ENCODE measurements around the gene GSPT1. TPM values are rescaled to one million over a fixed set of nuclear protein-coding genes. Genes with fewer than 3 reads are reported as not detected.

GSPT1 gene
- total RNA-seq, 1 donor from 2014 or later, result 91.3 TPM

- no peak for DNase-seq (ENCODE audit: extremely low spot score, unreplicated experiment)
- Mint-ChIP-seq H3K27ac (ENCODE audit: unreplicated experiment) (no peak overlapping the region), H3K9me3 (ENCODE audit: unreplicated experiment) (no peaks in the 10 kb centered on the region), H3K4me1 (ENCODE audit: unreplicated experiment) (peaks cover 3% of the 10 kb centered on the region), H3K4me3 (ENCODE audit: unreplicated experiment) (no peak overlapping the region), H3K27me3 (ENCODE audit: unreplicated experiment) (no peaks in the 10 kb centered on the region), H3K36me3 (ENCODE audit: unreplicated experiment) (peaks cover 56% of the 10 kb centered on the region)
- no peak for TF ChIP-seq CTCF (IDR thresholded peaks at IDR 0.05)
Measured at GRCh38 chr16:11844499-11844898, 71.3 kb downstream of the GSPT1 start.

- no peak for DNase-seq (ENCODE audit: extremely low spot score, unreplicated experiment)
- Mint-ChIP-seq H3K27me3 (ENCODE audit: unreplicated experiment) (no peaks in the 10 kb centered on the region), H3K9me3 (ENCODE audit: unreplicated experiment) (no peaks in the 10 kb centered on the region), H3K27ac (ENCODE audit: unreplicated experiment) (no peak overlapping the region), H3K4me1 (ENCODE audit: unreplicated experiment) (no peaks in the 10 kb centered on the region), H3K4me3 (ENCODE audit: unreplicated experiment) (no peak overlapping the region), H3K36me3 (ENCODE audit: unreplicated experiment) (peaks cover 56% of the 10 kb centered on the region)
- TF ChIP-seq CTCF (IDR thresholded peaks at IDR 0.05), result no peak
Measured at GRCh38 chr16:11843861-11844260, 71.9 kb downstream of the GSPT1 start.

DNA sequence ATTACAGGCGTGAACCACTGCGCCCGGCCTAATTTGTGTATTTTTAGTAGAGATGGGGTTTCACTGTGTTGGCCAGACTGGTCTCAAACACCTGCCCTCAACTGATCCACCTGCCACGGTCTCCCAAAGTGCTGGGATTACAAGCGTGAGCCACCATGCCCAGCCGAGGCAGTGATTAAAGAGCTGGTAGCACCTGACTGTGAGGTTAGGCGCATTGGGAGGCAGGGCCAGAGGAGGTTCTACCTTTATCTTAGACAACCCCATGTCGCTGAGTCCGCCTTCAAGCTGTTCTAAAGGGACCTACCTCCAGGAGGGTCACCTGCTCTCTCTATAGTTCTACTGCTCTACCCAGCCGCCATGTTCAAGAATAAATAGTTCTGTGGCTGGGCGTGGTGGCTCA lies 72.5 kb downstream of the GSPT1 start:
- Mint-ChIP-seq H3K36me3 (ENCODE audit: unreplicated experiment) (peaks cover 56% of the 10 kb centered on the region), H3K27ac (ENCODE audit: unreplicated experiment) (no peak overlapping the region), H3K4me3 (ENCODE audit: unreplicated experiment) (no peak overlapping the region), H3K4me1 (ENCODE audit: unreplicated experiment) (no peaks in the 10 kb centered on the region), H3K9me3 (ENCODE audit: unreplicated experiment) (no peaks in the 10 kb centered on the region), H3K27me3 (ENCODE audit: unreplicated experiment) (no peaks in the 10 kb centered on the region)
- DNase-seq (ENCODE audit: extremely low spot score, unreplicated experiment), result no peak
- TF ChIP-seq CTCF (IDR thresholded peaks at IDR 0.05), result no peak

DNA sequence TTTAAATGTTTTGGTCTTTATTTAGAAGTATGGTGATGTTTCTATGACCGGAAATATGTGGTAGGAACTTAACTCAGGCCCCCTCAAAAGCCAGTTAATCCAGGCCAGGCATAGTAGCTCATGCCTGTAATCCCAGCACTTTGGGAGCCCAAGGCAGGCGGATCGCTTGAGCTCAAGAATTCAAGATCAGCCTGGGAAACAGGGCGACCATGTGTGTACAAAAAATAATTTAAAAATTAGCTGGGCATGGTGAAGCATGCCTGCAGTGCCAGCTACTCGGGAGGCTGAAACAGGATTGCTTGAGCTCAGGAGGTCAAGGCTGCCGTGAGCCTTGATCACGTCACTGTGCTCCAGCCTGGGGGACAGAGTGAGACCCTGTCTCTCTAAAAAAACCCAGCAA lies 74.7 kb downstream of the GSPT1 start:
- Mint-ChIP-seq H3K27ac (ENCODE audit: unreplicated experiment) (no peak overlapping the region), H3K36me3 (ENCODE audit: unreplicated experiment) (peaks cover 54% of the 10 kb centered on the region), H3K4me3 (ENCODE audit: unreplicated experiment) (no peak overlapping the region), H3K27me3 (ENCODE audit: unreplicated experiment) (no peaks in the 10 kb centered on the region), H3K9me3 (ENCODE audit: unreplicated experiment) (peaks cover 3% of the 10 kb centered on the region), H3K4me1 (ENCODE audit: unreplicated experiment) (peaks cover 18% of the 10 kb centered on the region)
- TF ChIP-seq CTCF (IDR thresholded peaks at IDR 0.05), result no peak
- no peak for DNase-seq (ENCODE audit: extremely low spot score, unreplicated experiment)

DNA sequence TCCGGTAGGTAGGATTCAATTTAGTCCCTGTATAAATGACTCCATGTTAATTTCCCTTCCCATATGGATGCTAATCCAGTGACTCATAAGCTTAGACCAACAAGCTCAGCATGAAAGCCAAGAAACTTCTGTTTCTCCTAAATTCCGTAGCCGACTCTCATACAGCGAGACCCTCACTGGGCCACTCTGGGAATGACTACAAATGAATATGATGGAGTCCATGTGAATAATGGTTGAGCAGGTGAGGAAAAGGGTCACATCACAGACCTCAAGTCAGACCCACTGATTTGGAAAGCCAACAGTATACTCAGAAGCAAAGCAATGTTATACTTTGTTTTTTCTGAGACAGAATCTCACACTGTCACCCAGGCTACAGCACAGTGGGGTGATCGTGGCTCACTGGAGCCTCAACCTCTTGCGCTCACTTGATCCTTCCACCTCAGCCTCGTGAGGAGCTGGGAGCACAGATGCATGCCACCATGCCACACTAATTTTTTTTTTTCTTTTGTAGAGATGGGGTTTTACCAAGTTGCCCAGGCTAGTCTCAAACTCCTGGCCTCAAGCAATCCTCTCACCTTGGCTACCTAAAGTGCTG lies 79.0 kb downstream of the GSPT1 start:
- TF ChIP-seq CTCF (IDR thresholded peaks at IDR 0.05), result no peak
- H3K4me1 Mint-ChIP-seq (ENCODE audit: unreplicated experiment), result peaks cover 41% of the 10 kb centered on the region
- peak overlapping the region; percentile 89 for H3K27ac Mint-ChIP-seq (ENCODE audit: unreplicated experiment)
- DNase-seq (ENCODE audit: extremely low spot score, unreplicated experiment), result no peak
- H3K36me3 Mint-ChIP-seq (ENCODE audit: unreplicated experiment), result peaks cover 33% of the 10 kb centered on the region
- no peak overlapping the region for H3K4me3 Mint-ChIP-seq (ENCODE audit: unreplicated experiment)
- H3K27me3 Mint-ChIP-seq (ENCODE audit: unreplicated experiment), result no peaks in the 10 kb centered on the region
- H3K9me3 Mint-ChIP-seq (ENCODE audit: unreplicated experiment), result peaks cover 3% of the 10 kb centered on the region

Measured in osteocyte (in vitro differentiated cells).